Measurements from ENCODE around the gene CRIP1.

Gene CRIP1

GRCh38 chr14:105452963-105453362, 33.7 kb upstream of the CRIP1 start:
- no peak for DNase-seq

- no peak for DNase-seq
Measured at GRCh38 chr14:105453847-105454246, 32.8 kb upstream of the CRIP1 start.

- DNase-seq = no peak
Measured at GRCh38 chr14:105455086-105455640, 31.5 kb upstream of the CRIP1 start.

GRCh38 chr14:105455766-105456660, 30.7 kb upstream of the CRIP1 start:
- DNase-seq = no peak

- DNase-seq = no peak
Measured at GRCh38 chr14:105456736-105457617, 29.7 kb upstream of the CRIP1 start.

GRCh38 chr14:105458010-105458409, 28.7 kb upstream of the CRIP1 start:
- no peak for DNase-seq

- DNase-seq = no peak
Measured at GRCh38 chr14:105458571-105458970, 28.1 kb upstream of the CRIP1 start.

- DNase-seq = no peak
Measured at GRCh38 chr14:105460116-105460515, 26.6 kb upstream of the CRIP1 start.

GRCh38 chr14:105460616-105461015, 26.1 kb upstream of the CRIP1 start:
- DNase-seq = no peak

- no peak for DNase-seq
Measured at GRCh38 chr14:105461903-105462302, 24.8 kb upstream of the CRIP1 start.

- DNase-seq = no peak
Measured at GRCh38 chr14:105464501-105464900, 22.2 kb upstream of the CRIP1 start.

GRCh38 chr14:105465209-105466031, 21.3 kb upstream of the CRIP1 start:
- DNase-seq = no peak

GRCh38 chr14:105466531-105467248, 20.0 kb upstream of the CRIP1 start:
- no peak for DNase-seq

- DNase-seq = no peak
Measured at GRCh38 chr14:105467249-105467941, 19.3 kb upstream of the CRIP1 start.

- DNase-seq = no peak
Measured at GRCh38 chr14:105467942-105468471, 18.7 kb upstream of the CRIP1 start.

GRCh38 chr14:105468621-105469241, 18.0 kb upstream of the CRIP1 start:
- no peak for DNase-seq

- DNase-seq = no peak
Measured at GRCh38 chr14:105469456-105470349, 17.0 kb upstream of the CRIP1 start.

GRCh38 chr14:105470350-105471296, 16.1 kb upstream of the CRIP1 start:
- DNase-seq = no peak

Measured in activated CD8-positive, alpha-beta memory T cell treated with anti-CD3 and anti-CD28 coated beads, Interleukin-2, amount 50 U/mL, for 4 hours (primary cell).